ENCODE measurements around the gene MMP2. TPM values are rescaled to one million over a fixed set of nuclear protein-coding genes. Genes with fewer than 3 reads are reported as not detected.

Gene MMP2
- total and polyA plus RNA-seq, 2 of the 8 experiments (the other 6 are each of a cell fraction or from before 2014, with no cell fraction given): 33.6 to 58.2 TPM

DNA sequence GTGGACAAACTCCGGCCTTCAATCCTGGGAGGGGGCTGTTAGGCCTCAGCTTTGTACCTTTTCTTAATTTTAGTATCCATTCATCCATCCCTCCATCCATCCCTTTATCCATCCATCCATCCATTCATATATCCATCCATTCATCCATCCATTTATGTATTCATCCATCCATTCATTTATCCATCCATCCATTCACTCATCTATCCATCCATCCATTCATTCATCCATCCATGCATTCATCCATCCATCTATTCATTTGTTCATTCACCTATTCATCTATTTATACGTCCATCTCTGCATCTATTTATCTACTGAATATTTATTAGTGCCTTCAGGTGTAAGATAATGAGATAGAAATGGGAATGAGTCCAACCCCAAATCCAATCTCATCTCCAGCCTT, 26.0 kb upstream of the MMP2 start:
- Histone ChIP-seq H3K27ac (ENCODE audit: low read depth, low read length) (no peak overlapping the region), H3K4ac (replicated peaks; ENCODE audit: insufficient read length, low read depth, low read length) (no peak overlapping the region), H2AK5ac (ENCODE audit: low read depth, low read length) (no peak overlapping the region), H3K14ac (ENCODE audit: insufficient read length) (no peak overlapping the region), H3K4me1 (replicated peaks in 1 of 4; ENCODE audit: control insufficient read depth in 3 of 4, insufficient read depth in 4 of 4, low read length in 3 of 4) (no peaks in the 10 kb centered on the region), H2BK12ac (ENCODE audit: low read depth, low read length) (no peak overlapping the region), H3K27me3 (replicated peaks in 1 of 4; ENCODE audit: control insufficient read depth in 3 of 4, extremely low read depth in 1 of 4, insufficient read depth in 3 of 4, low read length in 3 of 4) (no peaks in the 10 kb centered on the region), H4K91ac (replicated peaks; ENCODE audit: insufficient read length, low read length) (no peak overlapping the region), H3K23ac (ENCODE audit: insufficient read length) (no peak overlapping the region), H3K23me2 (ENCODE audit: low read depth, low read length) (no peaks in the 10 kb centered on the region; the same call in 1 of the 2 replicates), H4K5ac (ENCODE audit: insufficient read length, low read depth, low read length) (no peak overlapping the region), H3K79me1 (ENCODE audit: low read depth, low read length) (no peaks in the 10 kb centered on the region), H2AFZ (ENCODE audit: low read length) (no peak overlapping the region), H3K56ac (replicated peaks; ENCODE audit: insufficient read length, low read depth, low read length) (peak overlapping the region; percentile 87), H3K18ac (ENCODE audit: extremely low read depth, low read length) (no peak overlapping the region), H3K4me2 (ENCODE audit: insufficient read depth in 1 of 2, low read depth in 2 of 2, low read length in 2 of 2) (no peak overlapping the region), H3K9ac (replicated peaks in 1 of 4; ENCODE audit: extremely low read depth in 1 of 4, low read depth in 3 of 4, low read length in 3 of 4) (no peak overlapping the region), H3K4me3 (ENCODE audit: extremely low read depth in 1 of 4, insufficient read depth in 2 of 4, low read depth in 3 of 4, low read length in 4 of 4) (no peak overlapping the region), H3K36me3 (ENCODE audit: control insufficient read depth in 2 of 4, insufficient read depth in 4 of 4, low read length in 3 of 4) (no peaks in the 10 kb centered on the region), H4K20me1 (replicated peaks in 1 of 2; ENCODE audit: control insufficient read depth in 1 of 2, insufficient read depth in 2 of 2, low read length in 2 of 2) (peaks cover 0 to 3% of the 10 kb centered on the region in 2 experiments), H2BK20ac (ENCODE audit: low read length) (no peak overlapping the region), H2BK5ac (ENCODE audit: low read depth, low read length) (no peak overlapping the region), H2BK120ac (replicated peaks; ENCODE audit: low read depth, low read length) (no peak overlapping the region), H4K8ac (ENCODE audit: extremely low read depth, insufficient read depth, low read length) (no peak overlapping the region), H2BK15ac (ENCODE audit: low read length) (no peak overlapping the region), H3K79me2 (ENCODE audit: control insufficient read depth in 1 of 2, insufficient read depth in 2 of 2, low read length in 2 of 2) (no peaks in the 10 kb centered on the region), H3K9me3 (ENCODE audit: insufficient read depth in 2 of 2, low read depth in 1 of 2, low read length in 1 of 2) (no peaks in the 10 kb centered on the region)
- WGBS, 2 experiments (ENCODE audit: extremely low coverage in 1 of 2, insufficient coverage in 1 of 2, insufficient read length in 1 of 2, insufficient replicate concordance in 2 of 2, low coverage in 1 of 2, low lambda C conversion rate in 2 of 2, missing lambda C conversion rate in 1 of 2): 87% methylated on average over 2 of the region's 2 CpGs; no CpG with 5 or more reads in 1 of the 2 experiments
- ChIA-PET CTCF (ENCODE audit: partially characterized antibody) (interaction anchor here (1.2 kb wide), 1 partner anchor 25 kb away, joined by 3 read pairs; no protein-coding TSS in a partner anchor), POLR2A (ENCODE audit: partially characterized antibody) (no interaction called here)
- FAIRE-seq: no peak
- no peak for DNase-seq (ENCODE audit: low read depth in 1 of 2, low spot score in 2 of 2)
- TF ChIP-seq POLR2AphosphoS5 (IDR thresholded peaks at IDR 0.05; ENCODE audit: low read depth, low read length) (no peak), CHD1 (IDR thresholded peaks at IDR 0.05; ENCODE audit: low read depth, low read length) (no peak), KDM1A (IDR thresholded peaks at IDR 0.05; ENCODE audit: borderline replicate concordance, low read length) (no peak), EGR1 (IDR thresholded peaks at IDR 0.05; ENCODE audit: borderline replicate concordance, low read depth, low read length) (no peak), NRF1 (IDR thresholded peaks at IDR 0.05; ENCODE audit: low read depth, low read length) (no peak), CHD2 (IDR thresholded peaks at IDR 0.05; ENCODE audit: low read length) (no peak), KDM4A (IDR thresholded peaks at IDR 0.05; ENCODE audit: low read depth, low read length, severe bottlenecking) (no peak), CTCF (IDR thresholded peaks at IDR 0.05; ENCODE audit: control extremely low read depth in 1 of 3, insufficient read depth in 1 of 3, low read depth in 1 of 3, low read length in 3 of 3) (no peak), RBBP5 (IDR thresholded peaks at IDR 0.05; ENCODE audit: borderline replicate concordance, low read depth, low read length) (no peak), SIX5 (IDR thresholded peaks at IDR 0.05; ENCODE audit: low read depth, low read length) (no peak), CEBPB (IDR thresholded peaks at IDR 0.05; ENCODE audit: low read depth, low read length) (no peak)
